Activated CD8-positive, alpha-beta memory T cell treated with anti-CD3 and anti-CD28 coated beads, Interleukin-2, amount 50 U/mL, for 1 hour (primary cell): ENCODE results near the gene FLII.

Source experiments
- DNase-seq: peaks from one replicate; pipeline ENCODE4 v3.0.0-alpha.2; 2020; ENCODE audit errors: extremely low read depth

FLII gene

DNA sequence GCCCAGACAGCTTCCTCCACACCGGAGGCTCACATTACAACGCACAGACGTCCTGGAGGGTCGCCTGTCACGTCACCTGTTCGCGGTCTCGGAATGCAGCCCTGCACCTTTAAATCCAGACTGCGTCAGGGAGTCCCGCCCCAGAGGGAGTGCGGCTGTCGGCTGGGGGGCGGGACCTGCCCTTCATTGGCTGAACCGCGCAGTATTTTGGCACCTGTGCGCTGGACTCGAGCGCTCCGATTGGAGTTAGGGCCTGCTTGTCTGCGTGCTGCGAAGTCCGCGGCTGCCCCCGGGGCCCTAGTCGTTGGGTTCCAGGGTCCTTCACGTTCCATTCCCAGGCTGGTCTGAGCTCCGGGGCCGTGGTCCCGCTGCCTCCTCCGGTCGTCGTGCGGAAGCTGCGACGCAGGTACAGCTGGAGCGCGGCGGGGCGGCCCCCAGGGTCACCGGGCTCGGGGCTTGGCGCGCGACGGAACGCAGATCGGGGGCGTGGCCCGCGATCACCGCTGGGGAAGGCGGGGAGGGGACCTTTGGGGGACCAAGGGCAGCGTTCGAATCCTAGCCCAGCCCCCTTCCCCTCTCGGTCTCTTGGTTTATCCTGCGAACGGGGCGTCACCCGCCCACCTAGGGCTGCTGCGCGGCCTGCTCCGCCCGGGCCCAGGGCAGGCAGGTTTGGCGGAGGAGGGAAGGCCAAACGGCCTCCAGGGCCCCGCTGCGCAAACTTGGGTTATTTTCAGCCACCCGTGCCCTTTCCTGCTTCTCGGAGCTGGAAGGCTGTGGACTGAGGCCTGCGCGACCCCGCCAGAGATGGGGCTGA, 2.0 kb upstream of the FLII start, which contains the start of gene MIEF2:
TSS of gene MIEF2 (plus strand) at position 331 of the 814 bp plus-strand sequence. CDS start 2,059 bp downstream, outside the sequence.
- peak; percentile 77 for DNase-seq

- DNase-seq = no peak
Observed at GRCh38 chr17:18259621-18260331, 1.2 kb upstream of the FLII start.

DNA sequence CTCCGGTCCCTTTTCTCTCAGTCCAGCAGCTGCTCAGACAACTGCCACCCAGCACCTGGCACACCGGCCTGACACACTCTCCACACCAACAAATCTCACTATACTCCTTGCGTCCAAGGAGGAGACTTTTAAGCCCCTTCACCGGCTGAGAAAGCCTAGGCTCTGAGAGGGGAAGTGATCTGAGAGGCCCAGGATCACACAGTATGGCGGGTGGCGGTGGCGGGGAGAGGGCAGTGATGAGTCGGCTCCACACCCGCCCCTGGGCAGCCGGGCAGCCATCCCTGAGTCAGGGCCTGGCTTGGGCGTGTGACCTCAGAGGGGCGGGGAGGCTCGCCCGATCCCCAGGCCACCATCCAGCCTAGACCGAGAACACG, 569 bp downstream of the FLII start:
- no peak for DNase-seq

GRCh38 chr17:18257268-18257981, 1.1 kb downstream of the FLII start:
- no peak for DNase-seq

- DNase-seq = no peak
Observed at GRCh38 chr17:18256776-18257175, 1.8 kb downstream of the FLII start.

GRCh38 chr17:18256351-18256750, 2.2 kb downstream of the FLII start:
- no peak for DNase-seq

DNA sequence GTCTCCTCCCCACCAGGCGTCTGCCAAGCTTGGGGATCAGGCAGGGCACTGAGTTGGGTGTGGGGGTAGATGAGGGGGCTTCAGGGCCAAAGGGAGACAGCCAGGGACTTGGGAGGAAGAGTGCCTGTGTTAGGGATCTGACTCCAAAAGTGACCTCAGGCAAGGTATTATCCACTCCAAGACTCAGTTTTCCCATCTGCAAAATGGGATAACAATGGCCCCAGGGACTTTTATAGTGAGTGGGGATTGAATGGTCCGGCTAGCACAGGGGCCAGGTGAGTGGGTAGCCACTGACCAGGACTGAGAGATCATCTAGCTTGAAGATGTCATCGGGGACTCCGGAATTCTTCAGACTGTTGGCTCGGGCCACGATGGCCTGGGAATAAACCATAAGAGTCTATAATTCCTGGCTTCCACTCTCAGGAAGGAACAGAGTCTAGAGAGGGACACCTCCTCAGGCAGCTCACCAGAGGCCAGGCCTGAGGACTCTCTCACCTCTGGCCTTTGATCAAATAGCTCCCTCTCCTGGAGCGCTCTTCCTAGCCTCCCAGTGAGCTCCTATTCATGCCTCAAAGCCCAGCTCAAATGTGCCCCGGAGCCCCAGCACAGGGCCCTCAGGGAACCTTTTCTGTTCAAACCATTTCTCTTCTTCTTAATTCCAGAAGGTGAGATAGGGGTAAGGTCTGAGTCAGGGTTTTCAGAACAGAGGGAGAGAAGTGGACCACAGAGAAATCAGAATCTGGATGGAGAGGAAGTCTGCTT, 3.5 kb downstream of the FLII start:
- no peak for DNase-seq

- no peak for DNase-seq
Observed at GRCh38 chr17:18253947-18254821, 4.4 kb downstream of the FLII start.

DNA sequence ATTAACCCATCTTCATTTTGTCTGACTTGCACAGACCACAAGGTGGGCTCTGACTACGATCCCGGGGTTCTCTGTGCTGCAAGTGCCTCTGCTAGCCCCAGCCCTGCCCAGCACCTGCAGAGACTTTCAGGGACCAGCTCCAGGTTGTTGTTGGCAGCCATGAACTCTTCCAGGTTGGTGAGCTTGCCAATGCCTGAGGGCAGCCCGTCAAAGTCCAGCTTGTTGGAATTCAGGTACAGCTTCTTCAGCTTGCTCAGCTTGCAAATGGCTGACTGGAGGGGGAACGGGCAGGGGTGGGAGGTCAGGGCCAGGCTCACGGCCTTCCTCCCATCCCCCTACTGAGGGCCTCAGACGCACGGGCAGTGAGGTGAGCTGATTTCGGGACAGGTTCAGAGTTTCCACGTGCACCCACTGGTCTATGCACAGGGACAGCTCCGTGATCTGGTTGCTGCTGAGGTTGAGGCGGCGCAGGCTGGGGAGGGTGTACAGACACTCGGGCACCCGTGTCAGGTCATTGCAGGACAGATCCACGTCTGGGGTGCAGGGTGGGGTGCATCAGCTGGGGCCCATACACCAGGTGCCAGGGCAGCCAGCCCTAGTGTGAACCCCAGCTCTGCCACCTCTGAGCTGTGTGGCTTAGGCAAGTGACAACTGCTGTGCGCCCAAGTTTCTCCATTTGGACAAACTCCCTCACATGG, 5.2 kb downstream of the FLII start:
- no peak for DNase-seq

GRCh38 chr17:18252160-18252559, 6.4 kb downstream of the FLII start:
- DNase-seq = no peak

DNA sequence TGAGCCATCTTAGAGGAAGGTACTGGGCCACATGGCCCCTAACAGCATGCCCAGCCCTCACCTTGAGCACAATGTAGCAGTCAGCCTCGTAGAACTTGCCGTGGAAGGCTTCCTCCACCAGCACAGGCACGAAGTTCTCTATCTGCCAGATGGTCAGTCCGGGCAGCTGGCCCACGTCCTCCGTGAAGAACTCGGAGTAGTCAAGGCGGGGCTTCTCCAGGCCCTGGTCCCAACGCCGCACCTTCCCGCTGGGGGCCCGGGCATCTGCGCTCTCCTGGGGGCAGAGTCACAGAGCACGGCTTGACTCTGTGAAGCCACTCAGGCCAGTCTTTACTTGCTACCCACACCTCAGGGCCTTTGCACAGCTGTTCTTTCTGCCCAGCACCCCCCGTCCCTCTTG, 7.3 kb downstream of the FLII start:
- DNase-seq = no peak

- DNase-seq = no peak
Observed at GRCh38 chr17:18250708-18251107, 7.8 kb downstream of the FLII start.

- DNase-seq = no peak
Observed at GRCh38 chr17:18250259-18250658, 8.3 kb downstream of the FLII start.

DNA sequence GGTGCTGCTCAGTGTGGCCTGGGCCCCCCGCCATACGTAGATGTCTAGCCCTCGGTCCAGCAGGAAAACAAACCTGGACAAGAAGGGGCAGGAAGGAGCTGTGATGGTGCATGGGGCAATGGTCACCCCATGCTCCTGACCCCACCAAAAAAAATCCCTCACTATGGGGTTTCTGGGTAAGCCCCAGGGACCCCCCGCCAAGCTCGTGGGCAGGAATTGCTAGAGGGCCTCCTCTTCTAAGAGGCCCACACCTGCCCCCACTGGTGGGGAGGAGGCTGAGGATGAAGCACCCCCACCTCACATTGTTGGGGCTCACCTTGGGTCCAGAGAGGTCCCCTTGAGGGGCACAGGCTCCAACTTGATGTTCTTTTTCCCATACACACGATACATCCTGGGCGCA, 9.7 kb downstream of the FLII start:
- DNase-seq = no peak

DNA sequence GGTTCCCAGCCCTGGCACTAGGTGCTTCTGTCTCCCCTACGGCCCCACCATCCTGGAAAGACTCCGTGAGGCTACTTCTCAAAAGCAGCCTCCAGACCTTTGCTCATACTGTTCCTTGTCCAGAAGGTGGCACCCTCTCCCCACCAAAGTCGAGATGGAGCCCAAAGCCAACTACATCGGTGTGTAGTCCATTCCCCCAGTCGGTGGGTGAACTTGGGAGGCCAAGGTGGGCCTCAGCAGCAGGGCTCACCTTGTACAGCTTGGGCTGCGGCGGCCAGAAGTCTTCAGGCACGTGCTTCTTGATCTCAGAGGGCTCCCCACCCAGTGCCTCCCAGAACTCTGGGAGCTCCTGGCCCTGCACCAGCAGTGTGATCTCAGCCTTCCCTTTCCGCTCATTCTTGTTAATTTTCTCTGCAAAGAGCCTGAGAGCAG, 10.2 kb downstream of the FLII start:
- no peak for DNase-seq

DNA sequence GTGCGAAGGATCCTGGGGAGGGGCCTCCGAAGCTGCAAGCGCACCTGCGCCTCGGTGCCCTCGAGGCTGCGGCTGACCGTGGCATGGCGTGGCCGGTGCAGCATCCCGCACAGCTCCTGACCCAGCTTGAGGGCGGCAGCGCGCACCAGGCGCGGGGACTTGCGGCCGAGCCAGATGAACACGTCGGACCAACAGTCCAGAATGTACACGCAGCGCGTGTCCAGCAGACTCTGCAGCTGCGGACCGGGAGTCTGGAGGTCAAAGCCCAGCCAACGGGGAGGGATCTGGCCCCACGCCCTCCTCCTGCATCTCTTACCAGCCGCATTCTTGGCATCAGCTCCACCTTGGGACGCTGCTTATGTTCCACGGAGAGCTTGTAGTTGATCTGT, 10.9 kb downstream of the FLII start:
- no peak for DNase-seq

- no peak for DNase-seq
Observed at GRCh38 chr17:18246880-18247612, 11.5 kb downstream of the FLII start.

DNA sequence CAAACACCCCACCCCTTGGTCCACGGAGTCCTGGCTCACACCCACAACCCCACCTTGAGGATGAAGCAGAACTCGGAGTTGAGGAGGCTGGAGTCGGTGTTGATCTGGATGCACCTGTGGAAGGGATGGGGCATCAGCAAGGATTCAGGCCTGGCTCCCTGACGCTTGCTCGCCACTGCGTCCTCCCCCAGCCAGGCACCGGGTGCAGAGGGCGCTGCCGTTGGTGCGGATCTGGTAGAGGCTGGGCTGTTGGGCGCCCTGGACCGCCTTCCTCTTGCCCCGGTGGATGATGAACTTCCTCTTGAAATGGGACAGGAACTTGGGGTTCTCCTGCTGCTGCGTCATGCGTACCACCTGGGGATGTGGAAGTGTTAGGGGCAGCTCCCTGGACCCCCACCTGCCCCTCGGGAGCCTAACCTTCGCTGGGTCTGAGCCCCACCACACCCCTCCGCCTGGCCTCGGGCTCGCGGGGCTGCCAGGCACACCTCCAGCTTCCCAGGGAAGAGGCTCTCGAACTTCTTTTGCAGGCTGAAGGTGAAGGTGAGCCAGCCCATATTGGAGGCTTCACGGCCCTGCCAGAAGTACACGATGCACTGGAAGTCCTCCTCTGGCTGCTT, 12.3 kb downstream of the FLII start:
- no peak for DNase-seq
